ENCODE results near the gene LAMTOR4.

Gene LAMTOR4

GRCh38 chr7:100153708-100154535 is 5.2 kb downstream of the LAMTOR4 start:
- Histone ChIP-seq H3K4me3 (ENCODE audit: low read depth in 1 of 2, low read length in 2 of 2) (peak overlapping the region in 1 of 2 donors; percentile 39), H3K27me3 (ENCODE audit: control insufficient read depth in 1 of 2, insufficient read depth in 2 of 2, low read length in 2 of 2) (no peaks in the 10 kb centered on the region), H3K36me3 (ENCODE audit: control insufficient read depth in 1 of 2, insufficient read depth in 2 of 2, low read length in 2 of 2) (peaks cover 5 to 22% of the 10 kb centered on the region in 2 donors), H3K4me1 (ENCODE audit: control insufficient read depth in 1 of 2, insufficient read depth in 2 of 2, low read length in 2 of 2) (peaks cover 52 to 55% of the 10 kb centered on the region in 2 donors), H3K27ac (ENCODE audit: low read depth, low read length) (peak overlapping the region; percentile 75), H3K9me3 (ENCODE audit: control insufficient read depth in 1 of 2, low read length in 2 of 2) (no peaks in the 10 kb centered on the region), H3K9ac (ENCODE audit: low read depth in 1 of 2, low read length in 2 of 2) (peak overlapping the region in 1 of 2 donors; percentile 32)

GRCh38 chr7:100154651-100155491 is 6.2 kb downstream of the LAMTOR4 start:
- Histone ChIP-seq H3K4me3 (ENCODE audit: low read depth in 1 of 2, low read length in 2 of 2) (no peak overlapping the region), H3K27me3 (ENCODE audit: control insufficient read depth in 1 of 2, insufficient read depth in 2 of 2, low read length in 2 of 2) (no peaks in the 10 kb centered on the region), H3K9me3 (ENCODE audit: control insufficient read depth in 1 of 2, low read length in 2 of 2) (no peaks in the 10 kb centered on the region), H3K27ac (ENCODE audit: low read depth, low read length) (peak overlapping the region; percentile 42), H3K4me1 (ENCODE audit: control insufficient read depth in 1 of 2, insufficient read depth in 2 of 2, low read length in 2 of 2) (peaks cover 49 to 54% of the 10 kb centered on the region in 2 donors), H3K36me3 (ENCODE audit: control insufficient read depth in 1 of 2, insufficient read depth in 2 of 2, low read length in 2 of 2) (peaks cover 5 to 22% of the 10 kb centered on the region in 2 donors), H3K9ac (ENCODE audit: low read depth in 1 of 2, low read length in 2 of 2) (peak overlapping the region in 1 of 2 donors; percentile 18)

DNA sequence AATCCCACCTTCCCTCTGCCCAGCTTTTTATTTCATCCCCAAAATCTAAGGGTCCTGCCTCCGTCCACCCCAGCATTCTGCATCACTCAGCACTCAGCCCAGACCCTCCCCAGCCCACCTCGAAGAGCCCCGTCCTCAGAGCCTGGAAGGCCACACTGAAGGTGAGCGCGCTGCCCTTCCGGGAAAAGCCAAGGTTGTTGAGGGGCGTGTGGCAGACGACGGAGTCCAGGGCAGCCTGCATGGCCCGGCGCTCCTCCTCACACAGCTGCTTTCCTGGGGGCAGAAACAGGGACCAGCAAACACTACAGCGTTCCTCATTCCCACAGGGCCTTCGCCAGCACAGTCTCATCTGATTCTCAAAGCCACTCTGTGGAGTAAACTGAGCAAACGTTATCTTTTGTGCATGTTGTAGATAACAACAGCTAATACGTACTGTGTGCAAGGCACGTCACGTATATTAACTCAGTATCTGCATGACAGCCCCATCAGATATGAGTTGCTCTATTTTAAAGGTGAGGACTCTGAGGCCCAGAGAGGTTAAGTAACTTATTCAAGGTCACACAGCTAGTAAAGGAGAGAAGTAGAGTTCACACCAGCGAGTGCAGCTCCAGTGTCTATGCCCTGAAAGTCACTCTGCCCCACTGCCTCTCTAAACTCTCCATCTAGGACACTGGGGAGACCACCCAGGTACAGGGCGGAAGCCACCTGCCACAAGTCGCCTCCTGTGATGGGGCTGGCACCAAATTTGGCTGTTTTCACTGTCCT is 7.0 kb downstream of the LAMTOR4 start:
- H3K9ac ChIP-seq (ENCODE audit: low read depth in 1 of 2, low read length in 2 of 2), result no peak overlapping the region
- peaks cover 5 to 22% of the 10 kb centered on the region in 2 donors for H3K36me3 ChIP-seq (ENCODE audit: control insufficient read depth in 1 of 2, insufficient read depth in 2 of 2, low read length in 2 of 2)
- H3K27me3 ChIP-seq (ENCODE audit: control insufficient read depth in 1 of 2, insufficient read depth in 2 of 2, low read length in 2 of 2), result no peaks in the 10 kb centered on the region
- H3K9me3 ChIP-seq (ENCODE audit: control insufficient read depth in 1 of 2, low read length in 2 of 2), result no peaks in the 10 kb centered on the region
- no peak overlapping the region for H3K27ac ChIP-seq (ENCODE audit: low read depth, low read length)
- peaks cover 48 to 49% of the 10 kb centered on the region in 2 donors for H3K4me1 ChIP-seq (ENCODE audit: control insufficient read depth in 1 of 2, insufficient read depth in 2 of 2, low read length in 2 of 2)
- no peak overlapping the region for H3K4me3 ChIP-seq (ENCODE audit: low read depth in 1 of 2, low read length in 2 of 2)

DNA sequence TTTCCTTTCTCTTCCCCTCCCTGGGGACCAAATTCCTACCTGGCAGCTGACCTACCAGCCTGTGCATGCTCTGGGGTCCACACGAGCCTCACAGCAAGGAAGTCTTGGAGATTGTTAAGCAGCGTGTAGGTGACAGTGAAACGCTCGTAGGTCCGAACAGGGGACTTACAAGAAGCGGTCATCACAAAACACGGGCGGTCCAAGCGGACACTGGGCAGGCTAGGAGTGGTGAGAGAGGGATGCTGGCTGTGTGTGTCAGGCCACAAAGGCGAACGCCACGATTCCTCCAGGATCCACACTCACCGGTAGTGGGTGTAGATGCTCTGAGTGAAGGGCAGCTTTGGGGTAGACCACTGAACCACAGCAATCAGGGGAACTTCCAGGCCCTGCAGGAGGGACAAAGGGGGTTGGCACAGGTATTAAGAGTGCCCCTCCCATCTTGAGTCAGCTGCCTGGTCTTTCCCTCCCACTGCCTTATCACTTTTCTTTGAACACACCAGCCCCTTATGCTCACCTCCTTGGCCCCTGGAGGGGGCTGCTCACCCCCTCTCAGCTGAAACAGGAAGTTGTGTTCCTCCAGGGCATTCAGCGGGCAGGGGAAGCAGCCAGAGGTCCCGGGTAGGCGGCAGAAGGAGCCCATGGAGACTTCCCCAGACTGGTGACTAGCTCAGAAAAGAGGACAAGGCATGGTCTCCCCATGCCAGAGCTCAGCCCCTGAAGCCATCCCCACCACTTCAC is 7.8 kb downstream of the LAMTOR4 start:
- Histone ChIP-seq H3K36me3 (ENCODE audit: control insufficient read depth in 1 of 2, insufficient read depth in 2 of 2, low read length in 2 of 2) (peaks cover 5 to 22% of the 10 kb centered on the region in 2 donors), H3K27ac (ENCODE audit: low read depth, low read length) (no peak overlapping the region), H3K4me1 (ENCODE audit: control insufficient read depth in 1 of 2, insufficient read depth in 2 of 2, low read length in 2 of 2) (peaks cover 48 to 49% of the 10 kb centered on the region in 2 donors)

DNA sequence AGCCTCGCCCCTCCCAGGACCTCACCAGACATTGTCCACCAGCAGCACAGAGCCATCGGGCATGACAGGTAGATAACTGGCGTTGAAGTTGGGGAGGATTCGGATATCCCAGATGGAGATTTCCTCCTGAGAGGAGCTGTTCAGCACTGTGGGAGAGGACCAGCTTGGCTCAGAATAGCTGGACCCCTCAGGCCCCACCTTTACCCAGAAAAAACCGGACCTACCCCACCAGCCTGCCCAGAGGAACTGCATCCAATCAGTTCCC is 8.3 kb downstream of the LAMTOR4 start:
- peak overlapping the region; percentile 74 to 80 for H3K4me3 ChIP-seq (ENCODE audit: low read depth in 1 of 2, low read length in 2 of 2)
- no peaks in the 10 kb centered on the region for H3K9me3 ChIP-seq (ENCODE audit: control insufficient read depth in 1 of 2, low read length in 2 of 2)
- no peak overlapping the region for H3K27ac ChIP-seq (ENCODE audit: low read depth, low read length)
- H3K36me3 ChIP-seq (ENCODE audit: control insufficient read depth in 1 of 2, insufficient read depth in 2 of 2, low read length in 2 of 2), result peaks cover 5 to 22% of the 10 kb centered on the region in 2 donors
- H3K9ac ChIP-seq (ENCODE audit: low read depth in 1 of 2, low read length in 2 of 2), result peak overlapping the region in 1 of 2 donors; percentile 65
- peaks cover 48 to 49% of the 10 kb centered on the region in 2 donors for H3K4me1 ChIP-seq (ENCODE audit: control insufficient read depth in 1 of 2, insufficient read depth in 2 of 2, low read length in 2 of 2)
- H3K27me3 ChIP-seq (ENCODE audit: control insufficient read depth in 1 of 2, insufficient read depth in 2 of 2, low read length in 2 of 2), result no peaks in the 10 kb centered on the region

More for the DNA sequence above, 7.8 kb downstream of the LAMTOR4 start:
- peak overlapping the region; percentile 74 to 80 for H3K4me3 ChIP-seq (ENCODE audit: low read depth in 1 of 2, low read length in 2 of 2)
- no peaks in the 10 kb centered on the region for H3K27me3 ChIP-seq (ENCODE audit: control insufficient read depth in 1 of 2, insufficient read depth in 2 of 2, low read length in 2 of 2)
- peak overlapping the region; percentile 43 to 65 for H3K9ac ChIP-seq (ENCODE audit: low read depth in 1 of 2, low read length in 2 of 2)
- no peaks in the 10 kb centered on the region for H3K9me3 ChIP-seq (ENCODE audit: control insufficient read depth in 1 of 2, low read length in 2 of 2)

DNA sequence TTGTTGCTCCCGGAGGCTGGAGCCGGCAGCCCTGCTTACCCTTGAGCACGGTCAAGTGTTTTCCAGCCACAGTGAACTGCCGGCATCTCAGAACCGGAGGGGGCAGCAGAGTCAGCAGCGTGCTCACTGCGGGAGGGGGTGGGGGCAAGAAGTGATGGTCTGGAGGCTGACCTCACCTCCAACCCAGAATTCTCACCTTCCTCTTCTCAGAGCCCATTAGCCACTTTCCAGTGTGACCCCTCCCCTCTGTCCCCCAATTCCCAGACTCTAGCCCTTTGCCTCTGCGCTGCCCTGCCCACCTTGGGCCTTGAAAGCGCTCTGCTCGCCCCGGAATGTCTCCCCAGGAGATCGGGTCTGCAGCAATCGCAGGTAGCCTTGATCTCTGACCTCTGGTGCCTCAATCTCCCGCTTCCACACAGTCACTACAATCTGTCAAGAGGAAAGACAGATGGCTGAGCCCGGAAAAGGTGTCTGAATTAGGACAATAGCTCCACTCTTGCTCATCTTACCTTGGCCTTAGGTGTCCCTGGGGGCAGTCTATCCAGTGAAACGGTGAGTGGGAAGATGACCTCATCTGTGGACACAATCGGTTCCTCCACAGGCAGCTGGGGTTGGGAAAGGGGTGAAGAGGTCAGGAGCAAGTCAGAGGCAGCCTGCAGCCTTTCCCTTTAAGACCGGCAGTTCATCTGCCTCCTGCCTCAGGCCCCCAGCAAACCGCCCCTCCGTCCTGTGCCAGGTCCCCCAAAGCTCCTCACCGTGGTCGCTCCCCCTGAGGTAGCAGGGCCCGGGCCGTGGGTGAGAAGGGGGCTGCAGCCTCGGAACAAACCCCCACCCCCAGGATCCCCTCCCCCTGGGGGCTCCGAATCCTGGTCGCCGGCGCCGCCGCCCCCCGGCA is 8.9 kb downstream of the LAMTOR4 start:
- H3K4me3 ChIP-seq (ENCODE audit: low read depth in 1 of 2, low read length in 2 of 2), result peak overlapping the region; percentile 74 to 80
- peak overlapping the region; percentile 65 to 84 for H3K9ac ChIP-seq (ENCODE audit: low read depth in 1 of 2, low read length in 2 of 2)
- H3K36me3 ChIP-seq (ENCODE audit: control insufficient read depth in 1 of 2, insufficient read depth in 2 of 2, low read length in 2 of 2), result peaks cover 5 to 22% of the 10 kb centered on the region in 2 donors
- H3K27ac ChIP-seq (ENCODE audit: low read depth, low read length), result no peak overlapping the region
- no peaks in the 10 kb centered on the region for H3K27me3 ChIP-seq (ENCODE audit: control insufficient read depth in 1 of 2, insufficient read depth in 2 of 2, low read length in 2 of 2)
- H3K4me1 ChIP-seq (ENCODE audit: control insufficient read depth in 1 of 2, insufficient read depth in 2 of 2, low read length in 2 of 2), result peaks cover 48 to 49% of the 10 kb centered on the region in 2 donors
- no peaks in the 10 kb centered on the region for H3K9me3 ChIP-seq (ENCODE audit: control insufficient read depth in 1 of 2, low read length in 2 of 2)

GRCh38 chr7:100158229-100159098 is 9.7 kb downstream of the LAMTOR4 start, which contains the start of gene TRAPPC14:
Gene TRAPPC14 (minus strand): TSS chr7:100158723. CDS start chr7:100158499, 224 bp downstream.
- H3K4me1 ChIP-seq (ENCODE audit: control insufficient read depth in 1 of 2, insufficient read depth in 2 of 2, low read length in 2 of 2), result peaks cover 49% of the 10 kb centered on the region in 2 donors
- peak within 1 kb of the TSS; percentile 65 to 84 for H3K9ac ChIP-seq (ENCODE audit: low read depth in 1 of 2, low read length in 2 of 2)
- peak within 1 kb of the TSS; percentile 32 for H3K27ac ChIP-seq (ENCODE audit: low read depth, low read length)

GRCh38 chr7:100159099-100159623 is 10.4 kb downstream of the LAMTOR4 start:
- Histone ChIP-seq H3K36me3 (ENCODE audit: control insufficient read depth in 1 of 2, insufficient read depth in 2 of 2, low read length in 2 of 2) (peaks cover 5 to 22% of the 10 kb centered on the region in 2 donors), H3K9me3 (ENCODE audit: control insufficient read depth in 1 of 2, low read length in 2 of 2) (no peaks in the 10 kb centered on the region), H3K27me3 (ENCODE audit: control insufficient read depth in 1 of 2, insufficient read depth in 2 of 2, low read length in 2 of 2) (no peaks in the 10 kb centered on the region), H3K27ac (ENCODE audit: low read depth, low read length) (no peak overlapping the region), H3K4me1 (ENCODE audit: control insufficient read depth in 1 of 2, insufficient read depth in 2 of 2, low read length in 2 of 2) (peaks cover 42 to 44% of the 10 kb centered on the region in 2 donors), H3K9ac (ENCODE audit: low read depth in 1 of 2, low read length in 2 of 2) (peak overlapping the region; percentile 65 to 84), H3K4me3 (ENCODE audit: low read depth in 1 of 2, low read length in 2 of 2) (peak overlapping the region; percentile 74 to 80)

More at GRCh38 chr7:100158229-100159098, 9.7 kb downstream of the LAMTOR4 start, which contains the start of gene TRAPPC14:
- H3K4me3 ChIP-seq (ENCODE audit: low read depth in 1 of 2, low read length in 2 of 2), result peak within 1 kb of the TSS; percentile 74 to 80
- no peaks in the 10 kb centered on the region for H3K27me3 ChIP-seq (ENCODE audit: control insufficient read depth in 1 of 2, insufficient read depth in 2 of 2, low read length in 2 of 2)
- H3K9me3 ChIP-seq (ENCODE audit: control insufficient read depth in 1 of 2, low read length in 2 of 2), result no peaks in the 10 kb centered on the region
- H3K36me3 ChIP-seq (ENCODE audit: control insufficient read depth in 1 of 2, insufficient read depth in 2 of 2, low read length in 2 of 2), result peaks cover 5 to 22% of the 10 kb centered on the region in 2 donors
